GM23338 (cell line): ENCODE results near the gene HIF3A. TPM values are rescaled to one million over a fixed set of nuclear protein-coding genes. Genes with fewer than 3 reads are reported as not detected.

ENCODE experiments used
- ATAC-seq: fragments of 200-7000 bp; cut with Tn5 transposase; 3 replicates; pipeline ENCODE4 v1.9.1; 2020
- DNase-seq: peaks from one replicate; pipeline ENCODE4 v3.0.0-alpha.2; 2015; ENCODE audit warnings: low spot score
- H2AFZ ChIP-seq: fragments of 200-600 bp; sonication (generic); 2 replicates; pipeline ENCODE4 v1.8.0; 2016; ENCODE audit warnings: antibody characterized with exemption, mild to moderate bottlenecking, moderate library complexity
- H3F3A ChIP-seq: fragments of 200-600 bp; sonication (generic); replicated peaks from 2 replicates; pipeline ENCODE4 v1.8.0; 2017; ENCODE audit warnings: antibody characterized with exemption, mixed run types, low read depth
- H3K27ac ChIP-seq: fragments of 200-600 bp; sonication (generic); 2 replicates; pipeline ENCODE4 v1.6.1; 2016; ENCODE audit warnings: low read depth
- H3K27me3 ChIP-seq: fragments of 200-600 bp; sonication (generic); 2 replicates; pipeline ENCODE4 v1.8.0; 2016; ENCODE audit warnings: mild to moderate bottlenecking, mixed run types, moderate library complexity; ENCODE audit not compliant: insufficient read depth
- H3K36me3 ChIP-seq: fragments of 200-600 bp; sonication (generic); 2 replicates; pipeline ENCODE4 v1.8.0; 2016; ENCODE audit warnings: mild to moderate bottlenecking; ENCODE audit not compliant: insufficient read depth
- H3K4me1 ChIP-seq: fragments of 200-600 bp; sonication (generic); 2 replicates; pipeline ENCODE4 v1.8.0; 2016; ENCODE audit warnings: mild to moderate bottlenecking, moderate library complexity; ENCODE audit not compliant: insufficient read depth
- H3K4me2 ChIP-seq: fragments of 200-600 bp; sonication (generic); 2 replicates; pipeline ENCODE4 v1.7.1; 2017; ENCODE audit warnings: mixed run types
- H3K4me3 ChIP-seq: fragments of 200-600 bp; sonication (generic); 2 replicates; pipeline ENCODE4 v1.6.1; 2016; ENCODE audit warnings: mixed run types
- H3K79me2 ChIP-seq: fragments of 200-600 bp; sonication (generic); replicated peaks from 2 replicates; pipeline ENCODE4 v1.8.0; 2017; ENCODE audit warnings: mild to moderate bottlenecking; ENCODE audit not compliant: insufficient read depth
- H3K9me2 ChIP-seq: fragments of 200-600 bp; sonication (generic); 2 replicates; pipeline ENCODE4 v1.8.0; 2017; ENCODE audit not compliant: insufficient read depth
- H4K20me1 ChIP-seq: fragments of 200-600 bp; sonication (generic); replicated peaks from 2 replicates; pipeline ENCODE4 v1.8.0; 2017; ENCODE audit warnings: mild to moderate bottlenecking; ENCODE audit not compliant: insufficient read depth
- H3K27ac Mint-ChIP-seq: 2 replicates; pipeline ENCODE4 v1.8.0; 2020; ENCODE audit warnings: inconsistent platforms, mild to moderate bottlenecking, moderate library complexity, mixed read lengths
- H3K27me3 Mint-ChIP-seq: 3 replicates; pipeline ENCODE4 v1.8.0; 2022; ENCODE audit warnings: low read depth, mild to moderate bottlenecking, moderate library complexity, mixed read lengths, inconsistent platforms; ENCODE audit not compliant: insufficient read depth, poor library complexity
- H3K36me3 Mint-ChIP-seq: 3 replicates; pipeline ENCODE4 v1.8.0; 2021; ENCODE audit warnings: low read depth, mild to moderate bottlenecking, inconsistent platforms, moderate library complexity, mixed read lengths
- H3K4me1 Mint-ChIP-seq: 3 replicates; pipeline ENCODE4 v1.8.0; 2020; ENCODE audit warnings: mild to moderate bottlenecking, inconsistent platforms, mixed read lengths
- H3K4me3 Mint-ChIP-seq: 3 replicates; pipeline ENCODE4 v1.8.0; 2021; ENCODE audit warnings: moderate library complexity, mild to moderate bottlenecking, inconsistent platforms, mixed read lengths
- H3K9me3 Mint-ChIP-seq: 3 replicates; pipeline ENCODE4 v1.8.0; 2020; ENCODE audit warnings: moderate library complexity, mild to moderate bottlenecking, inconsistent platforms, mixed read lengths
- CREB1 ChIP-seq: fragments of 250-450 bp; sonication (Bioruptor Pico); IDR thresholded peaks from 2 replicates; pipeline ENCODE4 v1.5.0; 2020; ENCODE audit warnings: low read depth, mild to moderate bottlenecking, moderate library complexity
- NANOG ChIP-seq: IDR thresholded peaks from 2 replicates; pipeline ENCODE4 v1.6.1; 2016; ENCODE audit warnings: antibody characterized with exemption, borderline replicate concordance
- POLR2AphosphoS5 ChIP-seq: IDR thresholded peaks from 2 replicates; pipeline ENCODE4 v1.6.1; 2016; ENCODE audit warnings: antibody characterized with exemption, low read depth
- polyA plus RNA-seq: library from polyadenylated mRNA; unstranded; fragments of >200 nt; fragmentation: Nextera tagmentation; extraction: Ambion mirVana; gene quantifications from 2 replicates; pipeline ENCODE4 v1.2.1, GENCODE V29; 2016
- total RNA-seq: library from RNA; depleted of rRNA; stranded (reverse); fragments of >200 nt; shearing (Covaris generic); gene quantifications from 2 replicates; pipeline ENCODE4 v1.2.3, GENCODE V29; 2014
- TF ChIP-seq, protein P1 (sequence below), 2 experiments: fragments of 200-600 bp in 1 of 2; sonication (generic) in 1 of 2; conservative IDR thresholded peaks; 2 replicates each; pipeline versions ENCODE4 v1.5.1 to v1.6.1; 2016 to 2017; ENCODE audit warnings: antibody characterized with exemption in 2 of 2, low read depth in 2 of 2, mild to moderate bottlenecking in 2 of 2, moderate library complexity in 1 of 2
- TF ChIP-seq, protein P2 (sequence below): fragments of 250-450 bp; sonication (Bioruptor Pico); IDR thresholded peaks from 2 replicates; pipeline ENCODE4 v1.5.0; 2020; ENCODE audit warnings: mild to moderate bottlenecking, moderate library complexity
- TF ChIP-seq, protein P3 (sequence below): IDR thresholded peaks from 2 replicates; pipeline ENCODE4 v1.6.1; 2016; ENCODE audit warnings: antibody characterized with exemption

HIF3A gene
- total and polyA plus RNA-seq, 2 experiments from 2014 or later = 20.4 to 70.5 TPM

DNA sequence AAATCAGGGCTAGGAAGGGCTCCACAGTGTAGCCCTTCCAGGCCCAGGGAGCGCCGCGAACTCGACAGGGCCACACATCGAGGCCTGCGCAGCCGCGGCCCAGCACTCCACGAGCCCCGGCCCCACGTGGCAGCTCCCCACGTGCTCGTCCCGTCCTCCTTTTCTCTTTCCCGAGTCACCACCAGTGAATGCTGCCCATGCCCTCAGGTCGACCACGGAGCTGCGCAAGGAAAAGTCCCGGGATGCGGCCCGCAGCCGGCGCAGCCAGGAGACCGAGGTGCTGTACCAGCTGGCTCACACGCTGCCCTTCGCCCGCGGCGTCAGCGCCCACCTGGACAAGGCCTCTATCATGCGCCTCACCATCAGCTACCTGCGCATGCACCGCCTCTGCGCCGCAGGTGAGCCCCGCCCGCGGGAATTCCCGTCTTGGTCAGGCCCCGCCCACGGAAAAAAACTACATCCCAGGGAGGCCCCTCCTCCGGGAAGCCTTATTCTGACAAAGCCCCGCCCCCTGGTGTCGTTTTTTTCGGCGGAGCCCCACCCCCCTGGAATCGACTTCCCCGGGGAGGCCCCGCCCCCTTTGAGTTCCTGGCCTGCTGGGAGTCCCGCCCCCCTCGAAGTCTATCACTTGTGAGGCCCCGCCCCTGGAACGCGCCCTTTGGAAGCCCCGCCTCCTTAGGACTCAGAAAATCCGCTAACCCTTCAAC is 7.0 kb downstream of the HIF3A start:
- Mint-ChIP-seq H3K4me3 (peak overlapping the region; percentile 88), H3K4me1 (peaks cover 33% of the 10 kb centered on the region), H3K36me3 (peaks cover 48% of the 10 kb centered on the region), H3K27me3 (peaks cover 4% of the 10 kb centered on the region), H3K9me3 (peaks cover 20% of the 10 kb centered on the region), H3K27ac (peak overlapping the region; percentile 99)
- H3K27ac ChIP-seq = peak overlapping the region; percentile 80
- H3K27me3 ChIP-seq = no peaks in the 10 kb centered on the region
- no peak overlapping the region for H2AFZ ChIP-seq
- peak overlapping the region; percentile 52 for H3K4me3 ChIP-seq
- peaks cover 35% of the 10 kb centered on the region for H3K4me1 ChIP-seq
- no peaks in the 10 kb centered on the region for H3K9me2 ChIP-seq
- 0 out of 2 replicates have a peak, but pooled peaks cover 8% of the 10 kb centered on the region for H4K20me1 ChIP-seq
- H3F3A ChIP-seq = peaks cover 25% of the 10 kb centered on the region
- peak overlapping the region; percentile 76 for H3K4me2 ChIP-seq
- no peaks in the 10 kb centered on the region; the same call in 1 of the 2 replicates for H3K79me2 ChIP-seq
- ATAC-seq (peak; percentile 78), DNase-seq (peak; percentile 100)
- TF ChIP-seq POLR2AphosphoS5 (peak; percentile 78), CREB1 (CRISPR knock-in tag) (peak; percentile 58; the same call in 1 of the 2 replicates)
- TF ChIP-seq, protein P1, sequence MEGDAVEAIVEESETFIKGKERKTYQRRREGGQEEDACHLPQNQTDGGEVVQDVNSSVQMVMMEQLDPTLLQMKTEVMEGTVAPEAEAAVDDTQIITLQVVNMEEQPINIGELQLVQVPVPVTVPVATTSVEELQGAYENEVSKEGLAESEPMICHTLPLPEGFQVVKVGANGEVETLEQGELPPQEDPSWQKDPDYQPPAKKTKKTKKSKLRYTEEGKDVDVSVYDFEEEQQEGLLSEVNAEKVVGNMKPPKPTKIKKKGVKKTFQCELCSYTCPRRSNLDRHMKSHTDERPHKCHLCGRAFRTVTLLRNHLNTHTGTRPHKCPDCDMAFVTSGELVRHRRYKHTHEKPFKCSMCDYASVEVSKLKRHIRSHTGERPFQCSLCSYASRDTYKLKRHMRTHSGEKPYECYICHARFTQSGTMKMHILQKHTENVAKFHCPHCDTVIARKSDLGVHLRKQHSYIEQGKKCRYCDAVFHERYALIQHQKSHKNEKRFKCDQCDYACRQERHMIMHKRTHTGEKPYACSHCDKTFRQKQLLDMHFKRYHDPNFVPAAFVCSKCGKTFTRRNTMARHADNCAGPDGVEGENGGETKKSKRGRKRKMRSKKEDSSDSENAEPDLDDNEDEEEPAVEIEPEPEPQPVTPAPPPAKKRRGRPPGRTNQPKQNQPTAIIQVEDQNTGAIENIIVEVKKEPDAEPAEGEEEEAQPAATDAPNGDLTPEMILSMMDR (conservative IDR thresholded peaks at IDR 0.05; ENCODE audit: low read depth in 2 of 2) = no peak
- H3K36me3 ChIP-seq = peaks cover 16% of the 10 kb centered on the region; the same call in 1 of the 2 replicates

DNA sequence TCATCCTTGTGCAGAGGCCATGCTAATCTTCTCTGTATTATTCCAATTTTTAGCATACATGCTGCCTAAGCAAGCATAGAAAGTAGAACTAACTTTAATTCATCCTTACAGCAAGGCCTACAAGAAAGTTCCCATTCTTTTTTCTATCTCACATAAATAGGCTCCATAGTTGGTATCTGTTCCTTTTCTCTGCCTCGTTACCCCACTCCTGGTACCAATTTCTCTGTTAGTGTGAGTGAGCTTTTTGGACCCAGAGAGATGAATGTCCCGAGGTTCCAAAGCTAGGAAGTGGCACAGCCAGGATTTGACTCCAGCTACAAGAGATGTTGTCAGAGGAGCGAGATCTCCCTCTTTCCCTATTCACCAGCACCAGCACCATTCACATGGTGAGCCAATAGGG is 9.7 kb downstream of the HIF3A start:
- Mint-ChIP-seq H3K27ac (no peak overlapping the region), H3K4me1 (peaks cover 15% of the 10 kb centered on the region), H3K36me3 (peaks cover 66% of the 10 kb centered on the region), H3K9me3 (peaks cover 20% of the 10 kb centered on the region), H3K4me3 (no peak overlapping the region), H3K27me3 (peaks cover 2% of the 10 kb centered on the region)
- Histone ChIP-seq H3K27ac (no peak overlapping the region), H2AFZ (no peak overlapping the region), H3F3A (peaks cover 11% of the 10 kb centered on the region), H3K27me3 (no peaks in the 10 kb centered on the region), H3K9me2 (no peaks in the 10 kb centered on the region), H3K4me1 (peaks cover 16% of the 10 kb centered on the region), H3K4me3 (no peak overlapping the region), H3K79me2 (no peaks in the 10 kb centered on the region; the same call in 1 of the 2 replicates), H3K4me2 (no peak overlapping the region), H4K20me1 (peaks cover 5% of the 10 kb centered on the region), H3K36me3 (peaks cover 16% of the 10 kb centered on the region; the same call in 1 of the 2 replicates)
- DNase-seq (no peak), ATAC-seq (no peak)
- TF ChIP-seq, protein P1 (conservative IDR thresholded peaks at IDR 0.05; ENCODE audit: low read depth in 2 of 2) = no peak
- TF ChIP-seq, protein P2, sequence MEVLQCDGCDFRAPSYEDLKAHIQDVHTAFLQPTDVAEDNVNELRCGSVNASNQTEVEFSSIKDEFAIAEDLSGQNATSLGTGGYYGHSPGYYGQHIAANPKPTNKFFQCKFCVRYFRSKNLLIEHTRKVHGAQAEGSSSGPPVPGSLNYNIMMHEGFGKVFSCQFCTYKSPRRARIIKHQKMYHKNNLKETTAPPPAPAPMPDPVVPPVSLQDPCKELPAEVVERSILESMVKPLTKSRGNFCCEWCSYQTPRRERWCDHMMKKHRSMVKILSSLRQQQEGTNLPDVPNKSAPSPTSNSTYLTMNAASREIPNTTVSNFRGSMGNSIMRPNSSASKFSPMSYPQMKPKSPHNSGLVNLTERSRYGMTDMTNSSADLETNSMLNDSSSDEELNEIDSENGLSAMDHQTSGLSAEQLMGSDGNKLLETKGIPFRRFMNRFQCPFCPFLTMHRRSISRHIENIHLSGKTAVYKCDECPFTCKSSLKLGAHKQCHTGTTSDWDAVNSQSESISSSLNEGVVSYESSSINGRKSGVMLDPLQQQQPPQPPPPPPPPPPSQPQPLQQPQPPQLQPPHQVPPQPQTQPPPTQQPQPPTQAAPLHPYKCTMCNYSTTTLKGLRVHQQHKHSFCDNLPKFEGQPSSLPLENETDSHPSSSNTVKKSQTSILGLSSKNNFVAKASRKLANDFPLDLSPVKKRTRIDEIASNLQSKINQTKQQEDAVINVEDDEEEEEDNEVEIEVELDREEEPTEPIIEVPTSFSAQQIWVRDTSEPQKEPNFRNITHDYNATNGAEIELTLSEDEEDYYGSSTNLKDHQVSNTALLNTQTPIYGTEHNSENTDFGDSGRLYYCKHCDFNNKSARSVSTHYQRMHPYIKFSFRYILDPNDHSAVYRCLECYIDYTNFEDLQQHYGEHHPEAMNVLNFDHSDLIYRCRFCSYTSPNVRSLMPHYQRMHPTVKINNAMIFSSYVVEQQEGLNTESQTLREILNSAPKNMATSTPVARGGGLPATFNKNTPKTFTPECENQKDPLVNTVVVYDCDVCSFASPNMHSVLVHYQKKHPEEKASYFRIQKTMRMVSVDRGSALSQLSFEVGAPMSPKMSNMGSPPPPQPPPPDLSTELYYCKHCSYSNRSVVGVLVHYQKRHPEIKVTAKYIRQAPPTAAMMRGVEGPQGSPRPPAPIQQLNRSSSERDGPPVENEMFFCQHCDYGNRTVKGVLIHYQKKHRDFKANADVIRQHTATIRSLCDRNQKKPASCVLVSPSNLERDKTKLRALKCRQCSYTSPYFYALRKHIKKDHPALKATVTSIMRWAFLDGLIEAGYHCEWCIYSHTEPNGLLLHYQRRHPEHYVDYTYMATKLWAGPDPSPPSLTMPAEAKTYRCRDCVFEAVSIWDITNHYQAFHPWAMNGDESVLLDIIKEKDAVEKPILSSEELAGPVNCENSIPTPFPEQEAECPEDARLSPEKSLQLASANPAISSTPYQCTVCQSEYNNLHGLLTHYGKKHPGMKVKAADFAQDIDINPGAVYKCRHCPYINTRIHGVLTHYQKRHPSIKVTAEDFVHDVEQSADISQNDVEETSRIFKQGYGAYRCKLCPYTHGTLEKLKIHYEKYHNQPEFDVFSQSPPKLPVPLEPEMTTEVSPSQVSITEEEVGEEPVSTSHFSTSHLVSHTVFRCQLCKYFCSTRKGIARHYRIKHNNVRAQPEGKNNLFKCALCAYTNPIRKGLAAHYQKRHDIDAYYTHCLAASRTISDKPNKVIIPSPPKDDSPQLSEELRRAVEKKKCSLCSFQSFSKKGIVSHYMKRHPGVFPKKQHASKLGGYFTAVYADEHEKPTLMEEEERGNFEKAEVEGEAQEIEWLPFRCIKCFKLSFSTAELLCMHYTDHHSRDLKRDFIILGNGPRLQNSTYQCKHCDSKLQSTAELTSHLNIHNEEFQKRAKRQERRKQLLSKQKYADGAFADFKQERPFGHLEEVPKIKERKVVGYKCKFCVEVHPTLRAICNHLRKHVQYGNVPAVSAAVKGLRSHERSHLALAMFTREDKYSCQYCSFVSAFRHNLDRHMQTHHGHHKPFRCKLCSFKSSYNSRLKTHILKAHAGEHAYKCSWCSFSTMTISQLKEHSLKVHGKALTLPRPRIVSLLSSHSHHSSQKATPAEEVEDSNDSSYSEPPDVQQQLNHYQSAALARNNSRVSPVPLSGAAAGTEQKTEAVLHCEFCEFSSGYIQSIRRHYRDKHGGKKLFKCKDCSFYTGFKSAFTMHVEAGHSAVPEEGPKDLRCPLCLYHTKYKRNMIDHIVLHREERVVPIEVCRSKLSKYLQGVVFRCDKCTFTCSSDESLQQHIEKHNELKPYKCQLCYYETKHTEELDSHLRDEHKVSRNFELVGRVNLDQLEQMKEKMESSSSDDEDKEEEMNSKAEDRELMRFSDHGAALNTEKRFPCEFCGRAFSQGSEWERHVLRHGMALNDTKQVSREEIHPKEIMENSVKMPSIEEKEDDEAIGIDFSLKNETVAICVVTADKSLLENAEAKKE (CRISPR knock-in tag) = no peak
- no peak for TF ChIP-seq CREB1 (CRISPR knock-in tag)
- TF ChIP-seq, protein P3, sequence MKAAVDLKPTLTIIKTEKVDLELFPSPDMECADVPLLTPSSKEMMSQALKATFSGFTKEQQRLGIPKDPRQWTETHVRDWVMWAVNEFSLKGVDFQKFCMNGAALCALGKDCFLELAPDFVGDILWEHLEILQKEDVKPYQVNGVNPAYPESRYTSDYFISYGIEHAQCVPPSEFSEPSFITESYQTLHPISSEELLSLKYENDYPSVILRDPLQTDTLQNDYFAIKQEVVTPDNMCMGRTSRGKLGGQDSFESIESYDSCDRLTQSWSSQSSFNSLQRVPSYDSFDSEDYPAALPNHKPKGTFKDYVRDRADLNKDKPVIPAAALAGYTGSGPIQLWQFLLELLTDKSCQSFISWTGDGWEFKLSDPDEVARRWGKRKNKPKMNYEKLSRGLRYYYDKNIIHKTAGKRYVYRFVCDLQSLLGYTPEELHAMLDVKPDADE = no peak
- no peak for TF ChIP-seq NANOG
